ENCODE results near the gene MAN1A1.
"Not testable (repeated sequence)": the region's sequence is repeated elsewhere in the genome, so short reads cannot be mapped to it uniquely, and the experiment has no call there.

The MAN1A1 gene

DNA sequence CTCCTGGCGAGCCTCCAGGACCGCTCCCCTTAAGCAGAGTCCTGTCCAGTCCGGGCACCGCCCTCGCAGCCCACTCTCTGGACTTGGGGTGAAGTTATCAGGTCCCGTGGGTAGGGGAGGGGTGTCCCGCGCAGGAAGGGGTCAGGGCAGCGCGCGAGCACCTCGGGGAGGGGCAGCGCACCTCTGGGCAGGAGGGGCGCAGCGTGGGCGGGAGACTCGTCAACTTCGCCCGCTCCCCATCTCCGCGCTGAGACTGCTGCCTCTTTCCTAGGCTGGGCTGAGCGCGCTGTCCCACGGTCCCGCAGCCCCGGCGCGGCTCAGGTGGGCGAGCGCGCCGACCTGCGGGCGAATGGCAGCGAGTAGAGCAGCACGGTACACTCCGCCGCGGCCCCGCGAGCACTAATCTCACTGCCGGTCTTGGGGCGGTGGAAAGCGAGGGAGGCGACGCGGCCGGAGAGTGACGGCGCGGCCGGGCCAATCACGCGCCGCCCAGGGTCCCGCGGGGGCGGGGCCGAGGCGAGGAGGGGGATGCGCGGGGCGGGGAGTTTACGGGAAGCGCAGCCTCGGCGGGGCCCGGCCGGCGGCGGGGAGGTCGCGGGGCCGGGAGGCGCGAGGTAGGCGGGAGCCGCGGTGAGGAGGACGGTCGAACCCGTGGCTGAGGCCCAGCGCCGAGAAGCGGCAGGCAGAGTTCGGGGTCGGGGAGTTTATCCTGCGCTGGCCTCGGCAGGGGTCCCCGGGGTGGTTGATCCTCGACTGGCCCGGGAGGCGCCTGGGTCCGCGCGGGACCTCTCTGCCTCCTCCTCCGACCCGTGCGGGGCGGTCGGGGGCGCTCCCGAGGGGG lies at the start of gene MAN1A1:
TSS of gene MAN1A1 (minus strand) at position 401 of the 841 bp plus-strand sequence. CDS start 696 bp downstream, outside the sequence.
- DNase-seq (ENCODE audit: low read depth in 2 of 2, low spot score in 1 of 2), result peak; percentile 71 to 76

GRCh38 chr6:119395192-119395591 lies 45.6 kb upstream of the MAN1A1 start:
- no peak for DNase-seq (ENCODE audit: low read depth in 2 of 2, low spot score in 1 of 2)

- no peak for DNase-seq (ENCODE audit: low read depth in 2 of 2, low spot score in 1 of 2)
Observed at GRCh38 chr6:119390247-119390793, 40.8 kb upstream of the MAN1A1 start.

GRCh38 chr6:119385994-119386393 lies 36.4 kb upstream of the MAN1A1 start:
- DNase-seq (ENCODE audit: low read depth in 2 of 2, low spot score in 1 of 2), result no peak

DNA sequence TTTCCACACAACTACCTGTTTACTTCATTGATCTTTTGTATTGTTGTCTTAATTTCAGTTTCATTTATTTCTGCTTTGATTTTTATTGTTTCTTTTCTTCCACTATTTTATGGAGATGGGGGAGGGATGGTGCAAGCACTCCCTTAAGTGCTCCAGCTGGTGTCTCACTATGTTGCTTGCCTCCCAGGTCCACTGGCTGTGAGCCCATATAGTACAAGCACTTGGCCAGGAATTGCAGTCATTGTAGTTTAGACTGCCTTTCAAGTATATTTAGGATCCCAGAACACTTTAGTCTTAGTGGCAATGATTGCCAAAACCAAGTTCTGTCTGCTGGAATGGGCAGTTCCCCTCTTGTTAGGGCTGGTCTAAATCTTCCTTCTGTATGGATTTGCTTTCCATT lies 34.9 kb upstream of the MAN1A1 start:
- no peak for DNase-seq (ENCODE audit: low read depth in 2 of 2, low spot score in 1 of 2)

DNA sequence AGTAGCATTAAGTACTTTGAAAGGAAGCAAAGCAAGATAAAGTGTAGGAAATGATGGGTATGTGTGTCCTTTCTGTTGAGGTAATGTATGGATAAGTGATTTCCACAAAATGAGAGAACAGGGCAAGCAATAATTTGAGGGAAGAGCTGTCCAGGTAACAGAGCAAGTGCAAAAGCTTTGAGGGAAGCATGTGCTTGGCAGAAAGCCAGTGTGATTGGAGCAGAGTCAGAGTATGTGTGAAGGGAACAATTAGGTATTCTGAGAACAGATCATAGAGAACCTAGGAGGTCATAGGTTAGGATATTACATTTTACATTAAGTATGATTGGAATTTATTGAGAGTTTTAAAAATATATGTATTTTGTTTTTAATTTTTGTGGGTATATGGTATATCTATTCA lies 30.2 kb upstream of the MAN1A1 start:
- no peak for DNase-seq (ENCODE audit: low read depth in 2 of 2, low spot score in 1 of 2)

GRCh38 chr6:119377043-119377442 lies 27.5 kb upstream of the MAN1A1 start:
- DNase-seq (ENCODE audit: low read depth in 2 of 2, low spot score in 1 of 2), result not testable (repeated sequence)

GRCh38 chr6:119370080-119370479 lies 20.5 kb upstream of the MAN1A1 start:
- no peak for DNase-seq (ENCODE audit: low read depth in 2 of 2, low spot score in 1 of 2)

GRCh38 chr6:119368921-119369320 lies 19.4 kb upstream of the MAN1A1 start:
- no peak for DNase-seq (ENCODE audit: low read depth in 2 of 2, low spot score in 1 of 2)

DNA sequence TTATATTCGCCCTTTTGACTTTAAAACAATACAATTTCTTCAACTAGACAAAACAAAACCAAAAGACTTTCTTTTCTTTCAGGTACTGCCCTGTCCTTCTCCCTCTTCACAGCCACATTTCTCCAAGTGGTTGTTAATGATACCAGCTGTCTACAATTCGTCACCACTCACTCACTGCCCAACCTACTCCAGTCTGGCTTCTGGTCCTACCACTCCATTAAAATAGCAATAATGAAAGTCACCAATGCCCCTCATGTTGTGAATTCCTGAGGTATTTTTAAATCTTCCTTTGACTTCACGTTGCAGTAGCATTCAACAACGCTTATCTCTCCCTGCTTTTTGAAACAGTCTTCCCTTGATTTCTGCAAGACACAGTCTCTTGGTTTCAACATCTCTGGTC lies 11.6 kb upstream of the MAN1A1 start:
- no peak for DNase-seq (ENCODE audit: low read depth in 2 of 2, low spot score in 1 of 2)

GRCh38 chr6:119360262-119360915 lies 10.8 kb upstream of the MAN1A1 start:
- DNase-seq (ENCODE audit: low read depth in 2 of 2, low spot score in 1 of 2), result no peak

DNA sequence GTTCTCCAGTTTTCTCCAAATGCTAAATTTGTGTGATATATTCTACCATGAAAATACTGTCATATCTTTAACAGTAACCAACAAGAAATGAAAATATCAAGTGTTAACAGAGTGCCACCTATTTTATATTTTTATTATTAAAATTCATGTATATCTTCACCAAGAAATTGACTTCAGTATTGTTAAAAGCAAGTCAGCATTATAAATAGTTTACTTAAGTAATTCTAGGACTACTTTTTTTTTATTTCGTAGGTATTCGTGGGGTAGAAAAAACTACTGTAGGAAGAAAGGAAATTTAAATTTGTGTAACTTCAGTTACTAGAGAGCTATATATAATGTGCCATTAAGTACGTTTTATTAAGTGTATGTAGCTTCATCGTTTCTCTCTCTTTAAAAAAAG lies 6.3 kb upstream of the MAN1A1 start:
- no peak for DNase-seq (ENCODE audit: low read depth in 2 of 2, low spot score in 1 of 2)

GRCh38 chr6:119355157-119355556 lies 5.6 kb upstream of the MAN1A1 start:
- no peak for DNase-seq (ENCODE audit: low read depth in 2 of 2, low spot score in 1 of 2)

GRCh38 chr6:119353696-119354095 lies 4.1 kb upstream of the MAN1A1 start:
- DNase-seq (ENCODE audit: low read depth in 2 of 2, low spot score in 1 of 2), result no peak

GRCh38 chr6:119352001-119352400 lies 2.4 kb upstream of the MAN1A1 start:
- DNase-seq (ENCODE audit: low read depth in 2 of 2, low spot score in 1 of 2), result no peak

- no peak for DNase-seq (ENCODE audit: low read depth in 2 of 2, low spot score in 1 of 2)
Observed at GRCh38 chr6:119350952-119351372, 1.4 kb upstream of the MAN1A1 start.

- peak in 1 of 2 donors; percentile 20 for DNase-seq (ENCODE audit: low read depth in 2 of 2, low spot score in 1 of 2)
Observed at GRCh38 chr6:119350202-119350951, 816 bp upstream of the MAN1A1 start.

DNA sequence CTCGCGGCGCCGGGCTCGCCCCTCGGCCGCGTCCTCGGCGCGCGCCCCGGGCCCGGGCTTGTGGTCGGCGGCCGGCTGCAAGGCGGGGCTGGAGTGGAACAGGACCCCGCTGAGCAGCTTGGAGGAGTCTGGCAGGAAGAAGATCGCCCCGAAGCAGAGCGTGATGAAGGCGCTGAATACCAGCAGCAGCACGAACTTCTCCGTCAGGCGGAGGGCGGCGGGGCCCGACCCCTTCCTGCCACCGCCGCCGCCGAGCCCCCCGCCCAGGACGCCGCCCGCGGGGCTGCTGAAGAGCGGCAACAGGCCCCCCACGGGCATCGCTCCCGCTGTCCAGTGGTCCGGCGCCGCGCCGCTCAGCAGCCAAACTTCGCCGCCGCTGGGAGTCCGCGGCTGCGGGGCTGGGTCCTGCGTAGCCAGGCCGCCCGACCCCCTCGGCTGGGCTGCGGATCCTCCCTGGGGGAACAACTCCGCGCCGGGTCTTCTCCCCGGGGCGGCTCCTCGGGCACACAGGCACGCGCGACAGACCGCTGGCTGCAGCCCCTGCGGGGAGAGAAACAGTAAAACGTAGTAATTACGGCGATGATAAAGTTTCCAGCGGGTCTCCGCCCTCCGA lies 707 bp downstream of the MAN1A1 start:
- no peak for DNase-seq (ENCODE audit: low read depth in 2 of 2, low spot score in 1 of 2)

- peak in 1 of 2 donors; percentile 11 for DNase-seq (ENCODE audit: low read depth in 2 of 2, low spot score in 1 of 2)
Observed at GRCh38 chr6:119348096-119348747, 1.3 kb downstream of the MAN1A1 start.

- DNase-seq (ENCODE audit: low read depth in 2 of 2, low spot score in 1 of 2), result no peak
Observed at GRCh38 chr6:119347466-119348095, 2.0 kb downstream of the MAN1A1 start.
